Measurements from ENCODE around the gene STX17.

Gene STX17

GRCh38 chr9:99911600-99911999 lies 5.1 kb downstream of the STX17 start:
- no peak for DNase-seq

GRCh38 chr9:99916650-99917049 lies 10.2 kb downstream of the STX17 start:
- no peak for DNase-seq

- no peak for DNase-seq
Measured at GRCh38 chr9:99918134-99918533, 11.7 kb downstream of the STX17 start.

GRCh38 chr9:99919930-99920329 lies 13.5 kb downstream of the STX17 start:
- DNase-seq: no peak

GRCh38 chr9:99921875-99922710 lies 15.6 kb downstream of the STX17 start:
- no peak for DNase-seq

GRCh38 chr9:99922711-99923030 lies 16.2 kb downstream of the STX17 start:
- no peak for DNase-seq

- no peak for DNase-seq
Measured at GRCh38 chr9:99925541-99925940, 19.1 kb downstream of the STX17 start.

- DNase-seq: no peak
Measured at GRCh38 chr9:99929652-99930051, 23.2 kb downstream of the STX17 start.

- DNase-seq: no peak
Measured at GRCh38 chr9:99931155-99931840, 24.8 kb downstream of the STX17 start.

GRCh38 chr9:99936947-99937587 lies 30.6 kb downstream of the STX17 start:
- DNase-seq: no peak

GRCh38 chr9:99947395-99947794 lies 40.9 kb downstream of the STX17 start:
- no peak for DNase-seq

- no peak for DNase-seq
Measured at GRCh38 chr9:99948482-99948881, 42.0 kb downstream of the STX17 start.

GRCh38 chr9:99948896-99949295 lies 42.4 kb downstream of the STX17 start:
- no peak for DNase-seq

- no peak for DNase-seq
Measured at GRCh38 chr9:99953861-99954507, 47.5 kb downstream of the STX17 start.

- no peak for DNase-seq
Measured at GRCh38 chr9:99954819-99955218, 48.4 kb downstream of the STX17 start.

GRCh38 chr9:99955606-99956005 lies 49.2 kb downstream of the STX17 start:
- no peak for DNase-seq

- DNase-seq: no peak
Measured at GRCh38 chr9:99962680-99963261, 56.3 kb downstream of the STX17 start.

GRCh38 chr9:99964336-99964735 lies 57.9 kb downstream of the STX17 start:
- no peak for DNase-seq

- no peak for DNase-seq
Measured at GRCh38 chr9:99966001-99966400, 59.5 kb downstream of the STX17 start.

GRCh38 chr9:99966716-99967115 lies 60.3 kb downstream of the STX17 start:
- no peak for DNase-seq

- DNase-seq: no peak
Measured at GRCh38 chr9:99967457-99967856, 61.0 kb downstream of the STX17 start.

- no peak for DNase-seq
Measured at GRCh38 chr9:99970481-99970880, 64.0 kb downstream of the STX17 start.

GRCh38 chr9:99971410-99971809 lies 65.0 kb downstream of the STX17 start:
- DNase-seq: no peak

Data from AML-193 (cell line).